Body of pancreas (tissue), 4 donors: ENCODE data around the gene SAMD3. TPM values are rescaled to one million over a fixed set of nuclear protein-coding genes. Genes with fewer than 3 reads are reported as not detected.
"Not testable (repeated sequence)": the region's sequence is repeated elsewhere in the genome, so short reads cannot be mapped to it uniquely, and the experiment has no call there.

Experiments
- ATAC-seq: fragments of 150-250 bp; one replicate; pipeline ENCODE4 v1.9.1; 2016
- DNase-seq, 4 donors: peaks; one replicate each; pipeline ENCODE4 v3.0.0-alpha.2; 2019
- H3K27ac ChIP-seq, 4 donors: fragments of 200-600 bp; sonication (generic); 1 replicate in 3 of 4; 2 replicates in 1 of 4; pipeline versions ENCODE4 v1.5.1 to v1.6.1; 2016 to 2019; ENCODE audit warnings: mild to moderate bottlenecking in 1 of 4, mixed read lengths in 1 of 4, moderate library complexity in 1 of 4
- H3K27me3 ChIP-seq, 2 donors: fragments of 200-600 bp; sonication (generic); one replicate each; pipeline ENCODE4 v1.6.0; 2016; ENCODE audit warnings: mild to moderate bottlenecking in 1 of 2
- H3K36me3 ChIP-seq, 2 donors: fragments of 200-600 bp; sonication (generic); replicated peaks in 1 of 2; 2 replicates each; pipeline ENCODE4 v1.5.1; 2016; ENCODE audit warnings: low read depth in 2 of 2; ENCODE audit not compliant: insufficient read depth in 1 of 2
- H3K4me1 ChIP-seq: fragments of 200-600 bp; sonication (generic); one replicate; pipeline ENCODE4 v1.6.0; 2016
- H3K4me3 ChIP-seq, 2 donors: fragments of 200-600 bp; sonication (generic); 1 replicate in 1 of 2; 2 replicates in 1 of 2; pipeline ENCODE4 v1.5.1; 2016 to 2019
- H3K9me3 ChIP-seq, 3 donors: fragments of 200-600 bp; sonication (generic); 1 replicate in 2 of 3; 2 replicates in 1 of 3; pipeline ENCODE4 v1.5.1; 2016
- CTCF ChIP-seq, 7 experiments: fragments of 450-650 bp in 4 of 7; fragments of 200-600 bp in 3 of 7; sonication (generic) in 3 of 7; IDR thresholded peaks; one replicate each; pipeline ENCODE4 v1.5.1; 2016 to 2019; ENCODE audit warnings: antibody characterized with exemption in 7 of 7
- POLR2A ChIP-seq, 3 donors: fragments of 450-650 bp; IDR thresholded peaks; one replicate each; pipeline ENCODE4 v1.6.1; 2016; ENCODE audit warnings: antibody characterized with exemption in 3 of 3, mild to moderate bottlenecking in 2 of 3
- WGBS, 2 donors: methylation state at CpG; one replicate each; pipeline ENCODE4 v1.1.5; 2017; 5-methylcytosine and 5-hydroxymethylcytosine counted together
- intact Hi-C: fragments of 100-400 bp; cut with DNase I; formaldehyde crosslinking; loops from one replicate; pipeline ENCODE4 v1.15.1; 2023
- total RNA-seq, 2 donors: library from RNA; depleted of rRNA; stranded (reverse); fragments of >200 nt; gene quantifications; one replicate each; pipeline ENCODE4 v1.1.0, GENCODE V29; 2016

SAMD3 gene
- total RNA-seq, 2 donors from 2014 or later = 0.52 to 20.4 TPM

GRCh38 chr6:130150906-130151305, 71.8 kb downstream of the SAMD3 start:
- Histone ChIP-seq H3K27ac (no peak overlapping the region), H3K4me1 (no peaks in the 10 kb centered on the region), H3K9me3 (no peaks in the 10 kb centered on the region), H3K4me3 (no peak overlapping the region), H3K27me3 (no peaks in the 10 kb centered on the region), H3K36me3 (no peaks in the 10 kb centered on the region)
- DNase-seq (no peak), ATAC-seq (no peak)
- TF ChIP-seq POLR2A (IDR thresholded peaks at IDR 0.05) (no peak), CTCF (IDR thresholded peaks at IDR 0.05) (no peak)
- intact Hi-C loops = no loop called here
- WGBS, 2 donors = 74 to 75% methylated on average over 8 of the region's 8 CpGs

- H3K9me3 ChIP-seq, H3K27me3 ChIP-seq, intact Hi-C loops, H3K36me3 ChIP-seq, H3K4me3 ChIP-seq, H3K4me1 ChIP-seq, ATAC-seq, DNase-seq, H3K27ac ChIP-seq: not testable (repeated sequence)
- WGBS, 2 donors = 86 to 93% methylated on average over 2 of the region's 2 CpGs
Observed at GRCh38 chr6:130149016-130149415, 73.7 kb downstream of the SAMD3 start.

GRCh38 chr6:130148181-130148580, 74.6 kb downstream of the SAMD3 start:
- Histone ChIP-seq H3K36me3 (no peaks in the 10 kb centered on the region), H3K9me3 (no peaks in the 10 kb centered on the region), H3K4me3 (no peak overlapping the region), H3K27me3 (no peaks in the 10 kb centered on the region), H3K27ac (no peak overlapping the region), H3K4me1 (no peaks in the 10 kb centered on the region)
- DNase-seq (no peak), ATAC-seq (no peak)
- WGBS, 2 donors = 72 to 79% methylated on average over 7 of the region's 7 CpGs
- intact Hi-C loops = no loop called here
- TF ChIP-seq POLR2A (IDR thresholded peaks at IDR 0.05) = no peak

- Histone ChIP-seq H3K36me3 (no peaks in the 10 kb centered on the region), H3K4me1 (no peaks in the 10 kb centered on the region), H3K27ac (no peak overlapping the region), H3K27me3 (no peaks in the 10 kb centered on the region), H3K9me3 (no peaks in the 10 kb centered on the region), H3K4me3 (no peak overlapping the region)
- intact Hi-C loops = no loop called here
- DNase-seq (no peak), ATAC-seq (no peak)
- no peak for TF ChIP-seq POLR2A (IDR thresholded peaks at IDR 0.05)
- no peak for TF ChIP-seq CTCF (IDR thresholded peaks at IDR 0.05)
- 84 to 87% methylated on average over 3 of the region's 3 CpGs for WGBS, 2 donors
Observed at GRCh38 chr6:130147111-130147510, 75.6 kb downstream of the SAMD3 start.

- ATAC-seq = no peak
- H3K36me3 ChIP-seq = no peaks in the 10 kb centered on the region
- no peaks in the 10 kb centered on the region for H3K4me1 ChIP-seq
- no peaks in the 10 kb centered on the region for H3K27me3 ChIP-seq
- DNase-seq = no peak
- no peak overlapping the region for H3K27ac ChIP-seq
- WGBS, 2 donors = 98 to 100% methylated on average over 3 of the region's 3 CpGs
- intact Hi-C loops = no loop called here
- no peaks in the 10 kb centered on the region for H3K9me3 ChIP-seq
- H3K4me3 ChIP-seq = no peak overlapping the region
- no peak for TF ChIP-seq CTCF (IDR thresholded peaks at IDR 0.05)
- TF ChIP-seq POLR2A (IDR thresholded peaks at IDR 0.05) = no peak
Observed at GRCh38 chr6:130143709-130144108, 79.0 kb downstream of the SAMD3 start.

- no peak for ATAC-seq
- H3K4me3 ChIP-seq = no peak overlapping the region
- intact Hi-C loops = no loop called here
- no peak overlapping the region for H3K27ac ChIP-seq
- DNase-seq = no peak
- no peaks in the 10 kb centered on the region for H3K27me3 ChIP-seq
- no peaks in the 10 kb centered on the region for H3K9me3 ChIP-seq
- H3K36me3 ChIP-seq = no peaks in the 10 kb centered on the region
- 88 to 93% methylated on average over 2 of the region's 2 CpGs for WGBS, 2 donors
- TF ChIP-seq CTCF (IDR thresholded peaks at IDR 0.05) (no peak), POLR2A (IDR thresholded peaks at IDR 0.05) (no peak)
- H3K4me1 ChIP-seq = no peaks in the 10 kb centered on the region
Observed at GRCh38 chr6:130140084-130140483, 82.7 kb downstream of the SAMD3 start.
